ENCODE measurements around the gene ETV6. TPM values are rescaled to one million over a fixed set of nuclear protein-coding genes. Genes with fewer than 3 reads are reported as not detected.

Gene ETV6
- total RNA-seq, 4 donors from 2014 or later, result 17.2 to 28.2 (median 19.3) TPM

- no peak for TF ChIP-seq CTCF (IDR thresholded peaks at IDR 0.05; ENCODE audit: low read depth)
These were observed 109.3 kb downstream of the ETV6 start for GRCh38 chr12:11758510-11759493.

- no peak for TF ChIP-seq CTCF (IDR thresholded peaks at IDR 0.05; ENCODE audit: low read depth)
These were observed 110.0 kb downstream of the ETV6 start for GRCh38 chr12:11759494-11759878.

DNA sequence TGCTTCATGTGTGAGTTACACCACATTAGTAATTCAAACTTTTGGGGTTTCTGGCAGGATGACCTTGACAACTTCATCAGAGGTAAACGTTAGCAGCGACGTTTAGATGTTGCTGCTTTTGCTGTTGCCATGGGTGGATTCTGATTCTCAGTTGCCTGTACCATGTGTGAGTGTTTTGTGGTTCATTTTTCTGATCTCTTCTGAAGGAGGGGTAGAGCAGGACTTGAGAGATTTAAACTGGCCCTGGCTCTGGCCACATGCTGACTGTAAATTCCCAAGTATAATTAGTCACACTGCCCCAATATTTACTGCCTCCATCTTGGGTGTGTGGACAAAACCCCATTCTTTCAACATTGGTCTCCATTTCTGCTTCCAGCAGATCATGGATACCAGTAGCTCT, 110.4 kb downstream of the ETV6 start:
- no peak for TF ChIP-seq CTCF (IDR thresholded peaks at IDR 0.05; ENCODE audit: low read depth)

- TF ChIP-seq CTCF (IDR thresholded peaks at IDR 0.05; ENCODE audit: low read depth), result no peak
These were observed 112.5 kb downstream of the ETV6 start for GRCh38 chr12:11761869-11762567.

DNA sequence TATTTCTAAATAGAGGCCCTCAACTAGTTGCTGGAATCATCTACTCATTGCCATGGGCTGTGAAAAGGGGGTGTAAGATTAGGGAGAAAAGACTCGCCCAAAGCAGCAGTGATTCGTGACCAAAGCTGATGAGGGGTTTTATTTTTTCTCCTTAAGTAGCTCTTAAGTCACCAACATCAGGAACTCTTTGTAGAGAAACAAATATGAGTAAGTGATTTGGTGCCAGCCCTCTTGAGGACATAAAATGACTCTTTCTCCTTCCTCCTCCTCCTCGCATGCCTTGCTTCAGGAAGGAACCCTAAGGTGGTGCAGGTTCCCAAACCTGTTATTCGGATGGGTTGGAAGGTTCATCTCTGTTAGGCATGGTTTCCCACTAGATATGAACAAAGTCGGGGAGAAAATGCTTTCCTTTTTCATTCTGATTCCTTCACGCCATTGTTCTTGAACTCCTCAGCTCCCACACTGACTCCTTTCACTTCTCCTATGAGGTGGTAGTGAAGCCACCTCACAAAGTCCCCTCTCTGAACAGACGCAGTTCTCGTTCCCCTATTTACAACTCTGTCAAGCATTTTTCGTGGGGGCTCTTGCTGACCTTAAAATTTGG, 113.4 kb downstream of the ETV6 start:
- TF ChIP-seq CTCF (IDR thresholded peaks at IDR 0.05; ENCODE audit: low read depth), result no peak

DNA sequence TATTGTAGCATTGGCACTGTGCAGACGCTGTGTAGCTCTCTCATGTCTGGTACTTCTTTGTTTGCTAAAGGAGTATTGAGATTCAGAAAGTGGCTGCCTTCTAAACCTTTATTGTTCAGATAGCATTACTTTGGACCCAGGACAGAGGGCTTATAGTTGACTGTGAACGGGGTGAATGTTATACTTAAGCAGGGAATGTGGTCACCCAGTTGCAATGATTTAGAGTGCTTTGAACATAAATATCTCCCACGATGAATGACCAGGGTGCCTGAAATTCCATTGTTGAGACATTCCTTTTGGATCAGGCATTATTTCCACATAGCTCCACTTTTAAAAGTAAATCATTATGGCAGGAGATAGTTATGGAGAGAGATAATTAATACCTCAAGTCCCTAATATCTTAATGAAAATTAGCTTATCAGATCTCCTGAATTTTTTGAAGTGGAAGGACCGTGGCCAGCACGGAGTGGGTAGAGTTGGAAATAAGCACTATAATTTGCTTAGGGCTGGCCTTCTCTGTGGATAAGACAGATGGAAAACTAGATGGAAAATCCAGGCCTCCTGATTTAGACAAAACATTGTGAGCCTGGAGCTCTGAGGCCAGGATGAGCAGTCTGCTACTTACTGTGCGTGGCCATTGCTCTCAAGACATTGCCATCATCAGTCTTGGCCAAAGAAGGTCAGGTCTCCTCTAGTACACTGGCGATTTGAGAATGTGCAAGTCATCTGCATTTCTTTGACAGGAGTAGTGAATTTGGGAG, 114.5 kb downstream of the ETV6 start:
- TF ChIP-seq CTCF (IDR thresholded peaks at IDR 0.05; ENCODE audit: low read depth), result no peak
